Bone marrow (tissue), 2 donors: ENCODE measurements around the gene PPL.
"Not testable (repeated sequence)": the region's sequence is repeated elsewhere in the genome, so short reads cannot be mapped to it uniquely, and the experiment has no call there.

Source experiments
- DNase-seq, 2 donors: peaks; one replicate each; lab custom pipeline; 2025; lab: John Stamatoyannopoulos, UW

Gene PPL

GRCh38 chr16:4904942-4905615 lies 31.9 kb downstream of the PPL start:
- no peak for DNase-seq

DNA sequence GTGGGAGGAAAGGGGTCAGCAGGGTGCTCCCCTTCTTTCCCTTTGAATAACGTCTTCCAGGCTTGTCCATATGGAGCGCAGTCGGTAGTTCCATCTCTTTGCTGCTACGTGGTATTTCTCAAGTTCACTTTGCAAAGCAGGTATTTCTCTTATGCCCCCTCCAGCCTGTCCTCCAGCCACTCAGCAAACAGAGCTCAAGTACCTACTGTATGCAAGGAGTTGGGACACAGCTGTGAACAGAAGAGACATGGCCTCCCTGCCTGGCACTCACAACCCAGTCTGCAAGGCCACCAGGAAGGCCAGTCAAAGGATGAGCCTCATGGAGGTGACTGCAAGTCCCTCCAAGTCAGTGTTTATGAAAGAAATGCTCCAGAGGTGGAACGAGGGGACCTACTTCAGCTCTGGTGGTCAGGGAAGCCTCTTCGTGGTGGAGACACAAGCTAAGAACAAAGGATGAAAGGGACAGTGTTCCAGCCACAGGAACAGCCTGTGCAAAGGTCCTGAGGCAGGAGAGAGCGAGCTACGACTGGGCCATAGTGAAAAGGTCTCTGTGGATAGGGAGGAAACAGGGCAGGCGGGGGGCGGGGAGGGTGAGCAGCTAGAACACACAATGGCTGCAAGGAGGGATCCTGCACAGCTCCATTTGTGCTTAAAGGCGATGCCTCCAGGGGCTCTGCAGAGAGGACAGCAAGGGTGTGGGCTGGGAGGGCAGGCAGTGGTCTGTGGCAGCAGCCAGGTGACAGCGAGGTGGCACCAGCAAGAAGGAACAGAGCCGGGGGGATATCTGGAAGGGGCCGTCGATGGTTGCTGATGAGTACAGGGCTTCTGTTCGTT lies 32.6 kb downstream of the PPL start:
- DNase-seq, result no peak

DNA sequence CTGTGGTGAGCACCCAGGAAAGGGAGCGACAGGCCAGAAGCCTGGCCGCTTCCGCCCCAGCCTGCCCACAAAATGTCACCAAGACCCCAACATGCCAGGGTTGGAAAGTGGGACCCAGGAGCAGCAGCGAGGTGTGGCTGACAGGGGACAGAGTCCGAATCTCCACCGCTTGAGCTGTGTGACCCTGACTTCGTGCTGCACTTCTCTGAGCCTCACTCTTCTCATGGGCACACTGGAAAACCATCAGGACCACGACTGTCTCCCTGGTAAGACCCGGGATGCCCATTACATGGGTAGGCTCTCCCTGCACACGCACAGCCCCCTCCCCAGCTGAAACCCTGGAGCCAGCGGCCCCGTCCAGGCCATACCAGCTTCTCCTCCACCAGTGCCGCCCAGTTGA lies 34.9 kb downstream of the PPL start:
- no peak for DNase-seq

DNA sequence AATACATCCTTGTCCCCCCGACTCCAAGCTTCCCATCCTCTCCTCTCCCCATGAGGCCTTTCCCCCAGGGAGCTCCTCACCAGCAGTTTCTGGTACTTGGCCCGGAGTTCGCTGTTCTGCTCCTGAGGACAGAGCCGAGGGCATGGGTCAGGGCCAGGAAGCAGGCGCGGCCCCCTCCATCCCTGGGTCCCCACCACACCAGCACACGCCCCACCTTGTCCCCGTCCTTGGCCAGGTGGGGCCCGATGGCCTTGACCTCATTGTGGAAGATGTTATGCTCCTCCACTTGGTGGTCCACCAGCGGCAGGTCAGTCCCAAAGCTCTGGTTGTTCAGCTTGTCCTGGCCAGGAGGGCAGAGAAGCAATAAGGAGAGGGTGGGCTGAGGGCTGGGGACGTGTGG lies 36.2 kb downstream of the PPL start:
- no peak for DNase-seq

DNA sequence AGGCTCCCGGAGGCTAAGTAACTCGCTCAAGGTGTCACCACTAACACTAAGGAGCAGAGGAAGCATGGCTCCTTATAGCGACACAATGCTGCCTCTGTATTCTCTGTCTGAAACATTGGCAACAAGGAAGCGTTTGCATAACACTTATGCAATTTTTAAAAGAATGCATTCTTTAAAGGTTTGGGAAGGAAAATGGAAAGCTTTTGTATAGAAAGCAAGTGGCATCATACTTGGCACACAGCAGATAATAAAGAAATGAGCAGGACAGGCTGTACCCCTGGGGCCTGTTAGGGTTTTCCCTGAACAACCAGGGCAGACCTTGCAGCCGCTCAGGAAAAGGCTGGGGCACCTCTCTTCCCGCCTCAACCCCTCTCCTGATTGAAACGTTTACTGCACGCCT lies 36.9 kb downstream of the PPL start:
- no peak for DNase-seq

DNA sequence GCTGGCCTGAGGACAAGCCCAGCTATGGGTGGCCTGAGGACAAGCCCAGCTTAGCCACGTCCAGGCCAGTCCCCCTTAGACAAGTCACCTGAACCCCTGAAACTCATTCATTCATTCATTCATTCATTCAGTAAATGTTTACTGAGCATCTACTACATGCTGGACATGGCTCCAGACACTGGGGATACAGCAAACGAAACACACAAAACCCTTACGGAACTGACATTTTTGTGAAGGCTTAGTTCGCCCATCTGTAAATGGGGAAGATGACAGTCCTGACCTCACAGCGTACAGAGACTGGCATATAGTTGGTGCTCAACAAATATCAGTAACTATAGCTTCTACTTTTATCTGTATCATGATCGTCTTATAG lies 37.5 kb downstream of the PPL start:
- DNase-seq, result no peak

DNA sequence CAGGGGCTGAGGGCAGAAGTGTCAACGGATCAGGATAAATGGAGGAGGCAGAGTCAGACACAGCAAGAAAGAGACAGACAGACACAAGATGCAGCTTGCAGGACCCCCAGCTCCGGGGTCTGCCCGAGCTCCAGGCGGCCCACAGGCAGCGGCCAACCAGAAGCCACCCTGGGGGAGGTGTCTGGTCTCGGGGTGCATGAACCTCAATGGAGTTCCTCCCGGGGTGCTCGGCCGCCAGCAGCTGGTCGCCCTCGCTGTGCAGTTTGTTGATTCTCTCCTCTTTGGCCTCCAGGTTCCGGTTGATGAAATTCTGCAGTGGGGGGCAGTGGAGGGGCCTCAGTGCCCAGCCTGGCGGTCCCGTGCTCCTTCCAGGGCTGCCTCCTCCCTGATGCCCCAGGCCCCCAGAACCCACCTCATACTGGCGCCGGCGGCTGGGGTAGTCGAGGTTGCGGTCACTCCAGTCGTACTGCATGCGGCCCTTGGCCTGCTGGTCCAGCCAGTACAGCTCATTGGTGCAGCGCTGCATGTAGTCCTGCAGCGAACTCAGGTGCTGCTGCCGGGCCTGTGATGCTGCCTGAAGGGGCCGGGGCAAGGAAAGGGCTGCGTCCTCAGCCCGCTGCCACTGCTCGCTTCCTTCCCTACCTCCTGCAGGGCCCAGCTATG lies 38.0 kb downstream of the PPL start:
- DNase-seq, result no peak

- DNase-seq, result no peak
Observed at GRCh38 chr16:4897328-4897727, 39.6 kb downstream of the PPL start.

DNA sequence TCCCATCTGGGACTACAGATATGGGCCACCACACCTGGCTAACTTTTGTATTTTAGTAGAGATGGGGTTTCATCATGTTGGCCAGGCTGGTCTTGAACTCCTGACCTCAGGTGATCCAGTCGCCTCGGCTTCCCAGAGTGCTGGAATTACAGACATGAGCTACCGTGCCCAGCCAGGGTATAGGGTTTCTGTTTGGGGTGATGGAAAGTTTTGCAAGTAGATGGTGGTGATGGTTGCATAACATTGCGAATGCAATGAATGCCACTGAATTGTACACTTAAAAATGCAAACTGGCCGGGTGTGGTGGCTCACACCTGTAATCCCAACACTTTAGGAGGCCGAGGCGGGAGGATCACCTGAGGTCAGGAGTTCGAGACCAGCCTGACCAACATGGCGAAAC lies 40.2 kb downstream of the PPL start:
- not testable (repeated sequence) for DNase-seq

DNA sequence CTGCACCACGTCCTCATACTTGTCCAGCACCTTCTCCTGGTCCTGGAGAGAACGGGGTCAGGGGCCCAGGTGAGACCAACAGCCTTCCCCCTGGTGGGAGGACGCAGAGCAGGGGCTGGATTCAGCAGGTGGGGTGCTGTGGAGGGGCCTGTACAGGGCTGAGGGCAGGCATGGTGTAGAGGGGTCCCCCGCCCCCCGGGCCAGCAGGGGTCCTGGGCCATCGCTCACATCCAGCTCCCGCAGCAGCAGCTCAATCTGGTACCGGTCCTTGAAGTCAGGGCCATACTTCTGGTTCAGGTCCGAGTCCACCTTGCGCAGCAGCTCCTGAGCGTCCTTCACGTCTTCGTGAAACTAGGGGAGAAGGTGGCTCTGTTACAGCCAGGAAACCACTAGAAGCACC lies 41.6 kb downstream of the PPL start:
- DNase-seq, result no peak

GRCh38 chr16:4894276-4895150 lies 42.4 kb downstream of the PPL start:
- no peak for DNase-seq

DNA sequence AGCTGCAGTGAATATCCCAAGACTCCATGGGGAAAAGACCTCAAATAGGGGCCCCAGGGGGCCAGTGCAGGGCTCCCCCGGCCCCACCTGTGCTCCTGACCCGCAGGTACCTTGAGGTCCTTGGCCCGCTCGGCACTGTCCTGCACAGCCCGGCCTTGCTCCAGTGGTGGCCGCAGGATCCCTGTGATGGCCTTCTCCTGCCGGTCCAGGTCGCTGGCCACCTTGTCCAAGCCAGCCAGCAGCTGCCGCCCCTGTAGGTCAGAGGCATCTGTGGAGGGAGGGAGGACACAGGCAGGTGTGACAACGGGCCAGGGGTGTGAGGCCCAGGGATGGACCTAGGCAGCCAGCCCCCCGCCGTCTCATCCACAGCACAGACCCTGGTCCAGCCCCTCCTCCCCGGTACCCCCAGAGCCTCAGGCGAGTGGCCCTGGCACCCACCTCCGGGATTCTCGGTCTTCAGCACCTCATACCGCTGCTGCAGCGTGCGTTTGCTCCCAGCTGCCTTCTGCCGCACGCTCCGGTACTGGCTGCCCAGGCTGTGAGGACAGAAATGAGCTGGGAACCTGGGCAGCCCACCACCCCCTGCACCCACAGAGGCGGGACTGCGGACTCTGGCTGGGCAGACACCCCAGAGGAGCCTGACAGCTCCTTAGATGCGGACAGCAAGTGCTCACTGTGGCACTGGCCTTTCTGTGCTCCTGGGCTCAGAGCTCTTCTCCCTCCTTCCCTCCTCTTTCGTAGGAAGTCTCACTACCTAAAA lies 43.7 kb downstream of the PPL start:
- no peak for DNase-seq

DNA sequence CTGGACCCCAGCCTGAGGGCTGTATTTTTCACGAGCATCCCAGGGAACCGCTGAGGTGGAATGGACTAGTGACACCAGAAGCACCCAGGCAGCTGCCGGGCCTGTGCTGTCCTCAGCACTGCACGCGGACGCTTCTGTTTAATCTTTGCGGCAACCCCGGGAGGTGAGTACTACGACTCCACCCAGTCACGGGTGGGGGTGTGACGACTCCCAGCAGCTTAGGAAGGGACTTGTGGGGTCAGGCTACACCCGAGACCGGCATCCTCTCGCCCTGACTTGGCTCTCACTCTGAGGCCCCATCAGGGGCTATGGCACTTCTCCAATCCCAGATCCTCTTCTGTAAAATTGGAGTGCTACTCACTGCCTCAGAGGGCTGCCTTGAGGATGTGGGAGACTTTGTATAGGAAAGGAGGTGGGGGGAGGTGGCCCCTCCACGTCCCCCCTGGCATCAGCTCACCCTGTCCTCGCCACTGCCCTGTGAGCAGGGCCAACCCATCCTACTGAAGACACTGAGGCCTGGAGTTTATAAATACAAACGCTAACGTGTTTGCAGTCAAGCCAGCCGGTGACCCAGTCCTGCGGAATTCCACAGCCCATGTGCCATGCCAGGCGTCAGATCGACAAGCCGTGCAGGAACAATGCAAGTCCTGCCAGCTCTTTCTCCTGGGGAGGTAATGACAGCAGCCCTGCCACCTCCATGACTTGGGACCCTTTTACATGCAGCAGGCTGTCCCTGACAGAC lies 44.4 kb downstream of the PPL start:
- no peak for DNase-seq

- DNase-seq, result no peak
Observed at GRCh38 chr16:4891886-4892216, 45.1 kb downstream of the PPL start.

DNA sequence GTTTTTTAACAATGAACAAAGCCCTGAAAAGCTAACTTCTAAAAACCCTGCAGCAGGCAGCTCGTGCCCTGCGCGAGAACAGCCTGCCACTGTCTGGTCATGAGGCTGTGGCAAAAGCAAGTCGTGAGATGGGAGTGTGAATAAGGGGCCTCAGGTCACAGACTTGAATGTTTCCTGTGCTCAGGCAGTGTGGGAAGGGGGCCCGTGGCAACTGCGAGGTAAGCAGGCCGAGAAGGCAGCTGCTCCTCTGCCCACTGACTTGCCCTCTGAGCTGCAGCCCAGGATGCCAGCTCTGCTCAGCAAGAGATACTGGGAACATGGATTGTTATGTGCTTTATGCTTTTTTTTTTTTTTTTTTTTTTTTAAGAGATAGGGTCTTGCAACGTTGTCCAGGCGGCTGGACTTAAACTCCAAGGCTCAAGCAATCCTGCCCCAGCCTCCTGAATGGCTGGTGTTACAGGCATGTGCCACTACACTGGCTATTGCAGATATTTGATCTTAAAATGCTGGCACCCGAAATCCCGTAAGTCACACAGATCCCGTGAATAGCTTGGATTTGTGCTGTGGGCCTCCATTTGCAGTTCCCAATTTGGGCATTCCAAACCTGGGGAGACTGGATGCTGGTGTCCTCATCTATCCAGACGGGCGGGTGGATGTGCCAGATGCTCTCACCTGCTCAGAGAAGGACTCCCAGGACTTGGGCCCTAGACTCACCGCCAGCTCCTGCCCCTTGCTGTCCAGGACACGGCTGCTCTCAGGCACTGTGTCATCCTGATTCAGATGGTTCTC lies 45.7 kb downstream of the PPL start:
- DNase-seq, result no peak

- no peak for DNase-seq
Observed at GRCh38 chr16:4890686-4891085, 46.3 kb downstream of the PPL start.

DNA sequence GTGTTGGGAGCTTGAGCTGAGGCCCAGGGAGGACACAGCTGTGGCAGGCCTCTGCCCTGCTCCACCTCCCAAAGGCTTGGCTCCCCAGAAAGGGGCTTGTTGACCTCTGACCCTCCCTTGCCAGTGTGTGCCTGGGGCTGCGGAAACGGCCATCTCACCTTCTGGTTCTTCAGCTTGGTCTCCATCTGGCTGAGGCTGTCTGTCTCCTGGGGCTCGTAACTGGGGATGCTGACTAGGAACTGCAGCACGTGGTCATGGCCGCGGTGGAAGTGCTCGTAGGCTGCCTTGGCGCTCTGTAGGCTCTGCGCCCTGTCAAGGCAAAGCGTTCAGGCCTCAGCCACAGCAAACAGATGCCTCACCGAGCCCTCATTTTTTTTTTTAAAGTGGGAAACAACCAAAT lies 46.9 kb downstream of the PPL start:
- DNase-seq, result no peak

- no peak for DNase-seq
Observed at GRCh38 chr16:4888428-4889135, 48.4 kb downstream of the PPL start.

DNA sequence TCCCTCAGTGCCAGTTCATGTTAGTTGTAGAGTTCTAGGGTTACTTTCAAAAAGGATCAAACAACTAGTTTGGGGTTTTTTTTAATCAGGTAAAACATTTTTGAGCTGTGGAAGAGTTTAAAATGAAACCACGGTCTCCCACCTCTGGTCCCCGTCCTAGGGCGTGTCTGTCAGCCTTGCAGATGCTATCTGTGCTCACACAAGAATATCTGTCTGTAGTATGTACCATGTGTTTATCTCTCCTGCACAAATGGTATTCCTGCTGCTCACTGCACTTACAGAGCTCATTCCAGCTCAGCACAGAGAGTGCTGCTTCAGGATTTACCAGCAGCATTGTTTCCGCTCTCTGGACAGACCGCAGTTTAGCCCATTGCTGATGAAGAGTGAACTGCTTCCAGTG lies 50.8 kb downstream of the PPL start:
- no peak for DNase-seq
